Activated T-helper 1 cell treated with anti-CD3 and anti-CD28 coated beads, Interleukin-2, amount 50 U/mL, for 16 hours (primary cell): ENCODE results near the gene KCNJ5.

Experiments used
- DNase-seq, 2 donors: peaks; one replicate each; pipeline ENCODE4 v3.0.0-alpha.2; 2020; ENCODE audit warnings: low read depth in 1 of 2, low spot score in 1 of 2

Gene KCNJ5

DNA sequence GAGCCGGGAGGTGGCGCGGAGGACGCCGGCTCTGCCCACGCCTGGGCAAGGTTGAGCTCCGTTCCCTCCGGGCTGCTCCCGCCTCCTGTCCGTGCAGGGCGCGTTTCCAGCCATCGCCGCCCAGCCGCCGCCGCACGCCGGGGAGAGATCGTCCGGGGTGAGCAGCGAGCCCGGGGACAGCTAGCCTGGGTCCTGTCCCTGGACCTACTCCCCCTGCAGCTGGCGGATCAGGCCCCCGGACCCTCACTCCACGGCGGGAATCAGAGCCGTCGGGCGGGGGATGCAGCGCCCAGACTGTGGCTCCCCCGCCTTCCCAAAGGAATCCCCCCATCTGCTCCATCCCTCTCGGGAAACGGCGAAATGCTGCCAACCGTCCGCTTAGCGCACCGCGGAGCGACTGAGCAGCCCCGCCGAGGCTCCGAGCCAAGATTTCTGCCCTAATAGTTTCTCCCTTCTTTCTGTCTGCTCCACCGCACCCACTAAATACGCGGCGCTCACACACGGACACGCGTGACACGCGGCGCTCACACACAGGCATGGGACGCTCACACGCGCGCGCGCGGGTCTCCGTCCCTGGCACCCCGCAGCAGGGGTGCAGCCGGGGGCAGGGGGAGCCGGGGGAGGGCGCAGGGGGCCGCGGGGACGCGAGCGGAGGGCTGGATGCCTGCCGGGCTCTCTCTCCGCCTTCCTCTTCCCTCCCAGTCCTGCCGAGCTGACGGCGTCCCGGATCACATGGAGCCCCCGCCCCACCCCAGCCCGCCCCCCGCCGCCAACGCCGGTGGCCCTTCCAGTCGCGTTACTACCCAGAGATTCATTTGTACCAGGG lies at the start of gene KCNJ5:
Gene KCNJ5 (plus strand): TSS at position 814 of the 826 bp plus-strand sequence. CDS start 19,918 bp downstream, outside the sequence.
- DNase-seq, result no peak

- DNase-seq, result no peak
These were observed 49.6 kb upstream of the KCNJ5 start for GRCh38 chr11:128841461-128842072.

DNA sequence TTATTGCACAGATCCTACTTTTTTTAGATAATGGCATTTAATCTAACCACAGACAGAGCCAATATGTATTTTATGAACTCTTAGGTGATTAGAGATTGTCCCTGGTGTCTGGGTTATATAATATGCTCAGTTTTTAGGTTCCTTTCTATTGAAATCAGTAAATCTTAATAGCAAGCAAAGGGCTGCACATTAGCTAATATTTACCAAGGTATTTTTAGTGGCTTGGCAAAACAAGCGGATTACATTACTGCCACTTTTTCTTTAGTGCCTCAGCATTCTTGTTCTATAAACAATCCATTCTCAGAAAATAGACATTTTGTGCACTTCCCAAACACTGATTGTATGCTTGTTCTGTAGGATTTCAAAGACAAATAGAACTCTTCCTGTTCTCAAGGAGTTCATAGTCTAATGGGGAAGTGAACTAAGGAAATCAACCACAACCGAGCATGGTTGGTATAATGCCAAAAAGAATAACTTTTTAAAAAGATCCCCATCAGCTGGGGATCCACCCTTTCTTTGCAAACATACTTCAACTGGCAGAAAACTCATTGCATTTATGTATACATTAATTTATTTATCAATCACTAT lies 47.9 kb upstream of the KCNJ5 start:
- no peak for DNase-seq

GRCh38 chr11:128845334-128845780 lies 45.8 kb upstream of the KCNJ5 start:
- DNase-seq, result no peak

GRCh38 chr11:128846985-128847384 lies 44.2 kb upstream of the KCNJ5 start:
- no peak for DNase-seq

DNA sequence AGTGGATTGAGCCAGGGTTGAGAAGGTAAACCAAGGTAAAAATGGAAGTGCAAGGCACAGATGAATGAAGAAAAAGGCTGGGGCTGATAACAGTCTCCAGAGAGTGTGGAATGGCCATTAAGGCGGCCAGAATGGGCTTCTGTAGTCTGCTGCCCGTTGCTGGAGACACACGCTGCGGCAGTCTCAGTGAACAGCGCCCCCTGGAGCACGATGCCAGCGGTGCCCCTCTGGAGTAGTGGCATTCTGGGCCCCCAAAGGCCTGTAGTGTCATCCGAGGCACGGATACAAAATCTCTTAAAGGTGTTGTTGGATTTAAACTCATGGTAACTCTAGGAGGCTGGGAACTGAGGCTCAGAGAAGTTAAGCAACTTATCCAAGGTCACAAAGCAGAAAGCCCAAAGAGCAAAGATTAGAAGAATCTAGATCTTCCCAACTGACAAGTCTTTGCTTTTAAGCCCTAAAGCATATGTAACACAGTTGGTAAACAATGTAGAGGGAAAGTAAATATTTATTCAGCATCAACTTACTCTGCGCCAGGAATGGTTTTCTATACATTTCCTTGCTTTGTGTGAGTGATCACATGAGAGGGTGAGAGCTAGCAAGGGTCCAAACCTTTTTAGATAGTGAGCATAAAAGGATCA lies 42.2 kb upstream of the KCNJ5 start:
- peak; percentile 25 to 53 for DNase-seq

DNA sequence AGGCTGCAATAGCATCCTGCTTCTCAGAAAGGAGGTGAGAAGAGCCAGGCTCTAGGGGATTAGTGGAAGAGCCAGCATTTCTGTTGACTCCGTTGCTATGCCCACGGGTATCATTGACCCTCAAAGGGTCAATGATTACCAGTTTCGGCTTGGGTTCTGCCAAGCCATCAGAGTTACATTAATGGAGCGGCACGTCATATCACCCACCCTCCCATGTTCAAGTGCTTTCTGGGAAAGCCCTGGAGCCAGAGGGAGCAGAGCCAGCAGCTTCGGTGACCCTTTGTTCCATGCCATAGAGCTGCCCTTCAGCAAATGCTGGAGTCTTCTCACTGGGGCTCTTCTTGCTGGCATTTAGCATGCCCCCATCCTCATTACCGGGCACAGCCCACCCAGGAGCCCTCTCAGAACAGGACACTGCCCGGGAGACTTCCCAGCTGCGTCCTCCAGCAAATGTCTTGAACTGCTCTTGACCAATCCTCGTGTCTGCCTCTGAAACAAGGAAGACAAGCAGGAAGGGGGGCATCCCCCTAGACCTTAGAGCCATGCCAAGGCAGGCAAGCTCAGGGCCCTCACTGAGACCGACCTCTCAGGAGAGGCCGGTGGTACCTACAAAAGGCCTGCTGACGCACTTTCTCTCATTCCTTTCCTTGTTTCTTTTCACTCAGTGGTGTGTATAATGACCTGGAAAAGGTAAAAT lies 38.7 kb upstream of the KCNJ5 start:
- no peak for DNase-seq

GRCh38 chr11:128853559-128853958 lies 37.6 kb upstream of the KCNJ5 start:
- DNase-seq, result no peak

- no peak for DNase-seq
These were observed 36.3 kb upstream of the KCNJ5 start for GRCh38 chr11:128854841-128855240.

DNA sequence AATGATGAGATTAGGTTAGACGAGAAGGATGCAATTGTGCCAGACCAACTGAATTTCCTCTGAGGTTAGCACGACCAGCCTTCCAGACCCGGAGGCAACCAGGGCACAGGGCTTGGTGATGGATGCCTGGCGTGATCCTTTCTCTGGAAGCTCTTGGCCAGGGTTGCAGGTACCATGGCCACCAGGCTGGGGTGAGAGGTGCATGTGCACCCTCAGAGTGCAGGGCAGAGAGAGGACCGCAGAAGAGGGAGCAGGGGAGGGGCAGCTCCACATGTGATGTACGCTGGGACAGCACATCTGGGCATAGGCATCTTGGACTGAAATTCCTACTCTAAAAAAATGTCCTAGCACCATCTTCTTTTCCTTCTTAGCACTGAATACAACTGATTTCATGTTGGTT lies 34.9 kb upstream of the KCNJ5 start:
- no peak for DNase-seq

- DNase-seq, result no peak
These were observed 33.8 kb upstream of the KCNJ5 start for GRCh38 chr11:128857341-128857740.

DNA sequence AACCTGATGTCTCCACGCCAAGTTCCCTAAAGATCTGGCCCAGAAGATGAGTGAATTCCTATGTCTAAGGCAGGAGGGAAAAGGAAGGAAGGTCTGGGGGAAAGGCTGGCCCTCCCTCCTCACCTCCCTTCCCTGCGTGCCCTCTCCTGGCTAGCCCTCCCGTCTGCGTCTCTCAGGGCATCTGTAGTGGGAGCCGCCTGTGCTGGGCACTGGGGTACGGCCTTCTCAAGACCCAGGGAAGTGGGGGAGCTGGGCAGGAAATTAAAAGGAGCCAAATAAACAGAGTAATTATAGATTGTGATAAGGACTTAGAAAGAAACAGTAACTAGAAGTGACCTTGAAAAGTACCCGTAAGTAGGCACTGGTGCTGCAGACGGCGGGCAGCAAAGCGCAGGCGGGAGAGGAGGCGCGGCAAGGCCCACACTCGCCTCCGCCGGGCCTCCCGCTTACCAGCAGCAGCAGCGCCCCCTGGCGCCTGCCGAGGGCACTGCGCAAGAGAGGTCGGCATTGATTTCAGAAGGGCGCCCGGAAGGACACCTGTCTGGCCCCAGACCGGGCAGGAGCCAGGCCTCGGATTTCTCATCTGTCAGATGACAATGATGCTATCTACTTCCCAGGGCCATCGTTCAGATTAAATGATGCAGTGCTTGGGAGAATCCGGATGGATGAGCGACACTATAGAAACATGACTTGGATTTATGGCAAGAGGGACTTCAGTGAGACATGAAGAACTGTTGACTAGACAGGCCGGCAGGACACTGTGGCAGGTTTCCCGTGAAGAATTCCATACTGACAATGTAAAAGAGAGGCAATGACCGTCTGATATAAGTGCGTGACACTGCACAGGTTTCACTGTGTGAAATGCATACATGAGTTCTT lies 31.4 kb upstream of the KCNJ5 start:
- peak; percentile 54 to 59 for DNase-seq

- DNase-seq, result no peak
These were observed 30.4 kb upstream of the KCNJ5 start for GRCh38 chr11:128860571-128861361.

DNA sequence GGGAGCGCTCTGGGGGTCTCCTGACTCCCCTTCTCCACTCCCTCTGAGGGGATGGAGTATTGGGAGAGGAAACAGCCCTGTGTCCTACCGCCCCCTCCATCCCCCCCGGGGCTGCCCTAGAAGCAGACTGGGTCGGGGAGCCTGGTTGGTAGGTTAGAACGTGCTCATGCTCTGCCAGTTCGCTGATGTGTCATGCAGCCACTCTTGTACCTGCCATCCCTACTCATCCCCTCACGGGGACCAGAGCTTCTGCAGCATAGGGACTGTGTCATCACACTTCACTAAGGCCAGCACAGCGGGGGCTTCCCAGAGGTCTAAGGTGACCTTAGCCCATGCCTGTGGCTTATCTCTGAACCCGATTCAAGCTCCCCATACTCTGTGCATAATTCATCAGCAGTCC lies 28.8 kb upstream of the KCNJ5 start:
- DNase-seq, result no peak

GRCh38 chr11:128862908-128863660 lies 28.1 kb upstream of the KCNJ5 start:
- DNase-seq, result no peak

DNA sequence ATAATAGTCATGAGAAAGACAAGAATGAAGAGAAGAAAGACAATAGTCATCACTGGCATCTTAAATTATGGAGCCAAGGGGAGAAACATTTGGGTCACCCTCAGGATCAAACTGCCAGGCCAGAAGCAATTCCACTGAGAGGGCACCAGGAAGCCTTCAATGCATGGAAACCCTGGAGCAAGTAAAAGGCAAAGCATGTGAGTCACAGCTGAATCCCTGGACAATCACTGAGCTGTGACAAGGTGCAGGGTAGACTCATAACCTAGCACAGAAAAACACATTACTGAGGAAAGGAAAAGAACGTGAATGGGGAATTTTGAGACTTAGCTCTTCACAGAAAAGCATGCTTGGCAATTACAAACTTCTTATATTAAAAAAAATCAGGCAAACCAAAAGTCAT lies 25.7 kb upstream of the KCNJ5 start:
- no peak for DNase-seq

DNA sequence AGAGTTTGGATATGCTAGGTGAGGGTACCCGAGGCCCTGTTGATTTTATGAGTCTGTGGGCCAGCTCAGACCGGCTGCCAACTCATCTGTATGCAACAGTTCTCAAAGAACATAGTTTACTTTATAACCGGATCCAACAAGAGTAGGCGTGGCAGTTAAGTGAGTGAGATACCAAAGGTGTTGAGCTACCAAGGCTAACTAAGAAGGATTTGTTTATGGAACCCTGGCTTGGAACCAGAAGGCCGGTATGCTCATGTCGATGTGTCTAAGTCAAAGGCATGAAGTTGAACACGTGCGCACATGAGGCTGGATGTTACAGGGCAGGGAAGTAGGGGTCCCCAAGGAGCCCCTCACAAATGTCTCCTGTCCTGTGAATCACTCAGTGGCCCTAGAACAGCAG lies 23.9 kb upstream of the KCNJ5 start, which contains the start of gene KCNJ1:
Gene KCNJ1 (minus strand): TSS at position 20 of the 400 bp plus-strand sequence. CDS start 27,053 bp downstream, outside the sequence.
- no peak for DNase-seq

DNA sequence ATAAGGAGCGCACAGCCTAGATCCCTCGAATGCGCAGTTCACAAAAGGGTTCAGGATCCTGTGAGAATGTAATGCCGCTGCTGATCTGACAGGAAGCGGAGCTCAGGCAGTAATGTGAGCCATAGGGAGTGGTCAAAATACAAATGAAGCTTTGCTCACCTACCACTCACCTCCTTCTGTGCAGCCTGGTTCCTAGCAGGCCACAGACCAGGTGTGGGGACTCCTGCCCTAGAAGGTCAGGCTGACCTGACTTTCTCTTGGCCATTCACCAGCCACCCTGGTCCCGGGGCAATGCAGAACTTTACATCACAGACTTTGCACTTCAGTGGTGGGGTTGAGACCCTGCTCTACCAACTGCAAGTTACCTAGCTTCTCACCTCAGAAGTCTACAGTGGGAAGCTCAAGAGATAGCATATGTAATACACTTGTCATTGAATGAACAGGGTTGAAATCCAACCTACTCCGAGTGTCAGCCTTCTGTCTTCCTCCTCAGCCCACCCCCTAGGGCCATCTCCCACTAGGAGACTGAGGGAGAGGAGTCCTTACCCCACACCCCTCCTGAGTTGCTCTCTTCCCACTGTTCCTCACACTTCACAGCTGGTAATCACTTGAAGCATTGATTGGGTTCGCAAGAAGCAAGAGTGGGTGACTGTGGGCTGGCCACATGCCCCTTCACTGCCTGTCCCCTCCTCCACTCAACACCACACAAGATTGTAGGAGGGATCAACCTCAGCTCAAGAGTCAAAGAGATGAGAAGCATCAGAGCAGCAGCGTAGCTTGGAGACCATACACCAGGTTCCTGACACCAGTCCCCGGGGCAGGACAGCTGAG lies 22.1 kb upstream of the KCNJ5 start:
- no peak for DNase-seq
